Tibial nerve (tissue), 4 donors: ENCODE results near the gene ADGRG2.

Experiments
- EP300 ChIP-seq, 2 donors: sonication (generic); formaldehyde crosslinking; IDR thresholded peaks; one replicate each; pipeline ENCODE4 v1.6.1; 2017; ENCODE audit warnings: antibody characterized with exemption in 2 of 2, mild to moderate bottlenecking in 1 of 2
- POLR2A ChIP-seq, 2 donors: fragments of 450-650 bp; IDR thresholded peaks; one replicate each; pipeline ENCODE4 v1.6.1; 2017; ENCODE audit warnings: antibody characterized with exemption in 2 of 2, mild to moderate bottlenecking in 2 of 2, moderate library complexity in 2 of 2
- TF ChIP-seq, protein P1 (sequence below), 5 experiments: fragments of 200-600 bp in 3 of 5; fragments of 450-650 bp in 2 of 5; sonication (generic) in 3 of 5; IDR thresholded peaks; one replicate each; pipeline ENCODE4 v1.5.1; 2016 to 2019; ENCODE audit warnings: antibody characterized with exemption in 5 of 5, mild to moderate bottlenecking in 3 of 5, moderate library complexity in 2 of 5

GRCh38 chrX:18985186-18985435 is 137.2 kb downstream of the ADGRG2 start:
- TF ChIP-seq EP300 (IDR thresholded peaks at IDR 0.05) (no peak), POLR2A (IDR thresholded peaks at IDR 0.05) (no peak)
- TF ChIP-seq, protein P1, sequence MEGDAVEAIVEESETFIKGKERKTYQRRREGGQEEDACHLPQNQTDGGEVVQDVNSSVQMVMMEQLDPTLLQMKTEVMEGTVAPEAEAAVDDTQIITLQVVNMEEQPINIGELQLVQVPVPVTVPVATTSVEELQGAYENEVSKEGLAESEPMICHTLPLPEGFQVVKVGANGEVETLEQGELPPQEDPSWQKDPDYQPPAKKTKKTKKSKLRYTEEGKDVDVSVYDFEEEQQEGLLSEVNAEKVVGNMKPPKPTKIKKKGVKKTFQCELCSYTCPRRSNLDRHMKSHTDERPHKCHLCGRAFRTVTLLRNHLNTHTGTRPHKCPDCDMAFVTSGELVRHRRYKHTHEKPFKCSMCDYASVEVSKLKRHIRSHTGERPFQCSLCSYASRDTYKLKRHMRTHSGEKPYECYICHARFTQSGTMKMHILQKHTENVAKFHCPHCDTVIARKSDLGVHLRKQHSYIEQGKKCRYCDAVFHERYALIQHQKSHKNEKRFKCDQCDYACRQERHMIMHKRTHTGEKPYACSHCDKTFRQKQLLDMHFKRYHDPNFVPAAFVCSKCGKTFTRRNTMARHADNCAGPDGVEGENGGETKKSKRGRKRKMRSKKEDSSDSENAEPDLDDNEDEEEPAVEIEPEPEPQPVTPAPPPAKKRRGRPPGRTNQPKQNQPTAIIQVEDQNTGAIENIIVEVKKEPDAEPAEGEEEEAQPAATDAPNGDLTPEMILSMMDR (IDR thresholded peaks at IDR 0.05), result no peak
